GM12878 (cell line): Measurements from ENCODE around the gene BNC2. TPM values are rescaled to one million over a fixed set of nuclear protein-coding genes. Genes with fewer than 3 reads are reported as not detected.

Source experiments
- ATAC-seq: fragments of 200-7000 bp; cut with Tn5 transposase; 3 replicates; pipeline ENCODE4 v1.9.1; 2020; ENCODE audit warnings: mild to moderate bottlenecking, moderate library complexity
- BruUV-seq: library from RNA; stranded (reverse); fragments of 400-500 nt; replicated peaks from 2 replicates; lab custom pipeline; 2021; lab: Mats Ljungman, UMichigan
- CTCF ChIA-PET: fragments of 300-600 bp; sonication (Branson Sonifier 250); formaldehyde crosslinking; extraction: SDS; loops from one replicate; lab custom pipeline; 2021; ENCODE audit warnings: inconsistent platforms; lab: Yijun Ruan, JAX
- POLR2A ChIA-PET: fragments of 350-600 bp; formaldehyde crosslinking; extraction: SDS; loops from one replicate; lab custom pipeline; 2021; ENCODE audit warnings: inconsistent platforms; lab: Charles Lee
- RAD21 ChIA-PET: fragments of 300-600 bp; sonication (Branson Sonifier 250); formaldehyde crosslinking; loops from one replicate; lab custom pipeline; 2023; ENCODE audit warnings: antibody characterized with exemption; ENCODE audit not compliant: unreplicated experiment; lab: Charles Lee
- SMC1A ChIA-PET: fragments of 300-600 bp; sonication (Branson Sonifier 250); formaldehyde crosslinking; loops from one replicate; lab custom pipeline; 2023; ENCODE audit not compliant: unreplicated experiment, uncharacterized antibody; lab: Charles Lee
- DNase-seq: peaks from one replicate; pipeline ENCODE4 v3.0.0-alpha.2; 2011; ENCODE audit warnings: low read depth, low spot score
- FAIRE-seq: peaks from 3 replicates; lab custom pipeline; 2011; peaks lifted over from hg19 to GRCh38; lab: Jason Lieb, UNC
- H2AFZ ChIP-seq: 2 replicates; pipeline ENCODE4 v1.6.0; 2011; ENCODE audit warnings: low read depth, low read length, control low read depth; ENCODE audit not compliant: control insufficient read depth
- H3K27ac ChIP-seq: 2 replicates; pipeline ENCODE4 v1.5.1; 2011; ENCODE audit warnings: control low read depth; ENCODE audit not compliant: control insufficient read depth, insufficient read depth
- H3K27me3 ChIP-seq, 2 experiments: replicated peaks in 1 of 2; 2 replicates each; pipeline versions ENCODE4 v1.6.0 to v1.6.1; 2011; ENCODE audit warnings: low read length in 1 of 2; ENCODE audit not compliant: control insufficient read depth in 2 of 2, insufficient read depth in 2 of 2
- H3K36me3 ChIP-seq, 2 experiments: 2 replicates each; pipeline ENCODE4 v1.5.1; 2011; ENCODE audit warnings: low read length in 1 of 2; ENCODE audit not compliant: control insufficient read depth in 2 of 2, insufficient read depth in 2 of 2
- H3K4me1 ChIP-seq: 2 replicates; pipeline ENCODE4 v1.6.1; 2011; ENCODE audit warnings: mild to moderate bottlenecking, low read length, moderate library complexity, mixed read lengths; ENCODE audit not compliant: control insufficient read depth, insufficient read depth
- H3K4me2 ChIP-seq: 2 replicates; pipeline ENCODE4 v1.6.0; 2011; ENCODE audit warnings: control low read depth; ENCODE audit not compliant: control insufficient read depth, insufficient read depth
- H3K4me3 ChIP-seq: fragments of 200-600 bp; sonication (generic); 2 replicates; pipeline ENCODE4 v1.5.1; 2016
- H3K79me2 ChIP-seq: 2 replicates; pipeline ENCODE4 v1.6.0; 2011; ENCODE audit warnings: low read length; ENCODE audit not compliant: control insufficient read depth, insufficient read depth
- H3K9ac ChIP-seq: 2 replicates; pipeline ENCODE4 v1.8.0; 2011; ENCODE audit warnings: low read length, control low read depth, mixed read lengths; ENCODE audit not compliant: control insufficient read depth, insufficient read depth
- H3K9me3 ChIP-seq: replicated peaks from 3 replicates; pipeline ENCODE4 v1.5.1; 2011; ENCODE audit warnings: mild to moderate bottlenecking, low read length; ENCODE audit not compliant: control insufficient read depth, insufficient read depth
- H4K20me1 ChIP-seq: 2 replicates; pipeline ENCODE4 v1.6.0; 2011; ENCODE audit not compliant: control insufficient read depth, insufficient read depth
- FOXM1 ChIP-seq: IDR thresholded peaks from 2 replicates; pipeline ENCODE4 v1.6.1; 2012; ENCODE audit warnings: low read depth, mild to moderate bottlenecking, inconsistent platforms, low read length, moderate library complexity
- IKZF1 ChIP-seq: fragments of 450-650 bp; conservative IDR thresholded peaks from 2 replicates; pipeline ENCODE4 v1.6.1; 2017; ENCODE audit warnings: antibody characterized with exemption, mild to moderate bottlenecking
- SREBF2 ChIP-seq: IDR thresholded peaks from 2 replicates; pipeline ENCODE4 v1.6.1; 2012; ENCODE audit warnings: mild to moderate bottlenecking, low read length
- STAT3 ChIP-seq: IDR thresholded peaks from 2 replicates; pipeline ENCODE4 v1.6.1; 2011; ENCODE audit warnings: low read depth, low read length, improper control_type of control experiment
- TBL1XR1 ChIP-seq: IDR thresholded peaks from 2 replicates; pipeline ENCODE4 v1.6.1; 2012; ENCODE audit warnings: low read depth, low read length, improper control_type of control experiment
- TCF7 ChIP-seq: IDR thresholded peaks from 2 replicates; pipeline ENCODE4 v1.6.1; 2014; ENCODE audit warnings: antibody characterized with exemption, borderline replicate concordance
- ZNF24 ChIP-seq: fragments of 450-650 bp; IDR thresholded peaks from 2 replicates; pipeline ENCODE4 v1.6.1; 2017; ENCODE audit warnings: antibody characterized with exemption, mild to moderate bottlenecking
- WGBS: methylation state at CpG from one replicate; pipeline ENCODE4 v1.1.6; 2016; ENCODE audit warnings: low lambda C conversion rate; ENCODE audit not compliant: insufficient replicate concordance, insufficient coverage; ENCODE audit errors: missing lambda C conversion rate; 5-methylcytosine and 5-hydroxymethylcytosine counted together
- in situ Hi-C: fragments of 300-500 bp; cut with MboI; formaldehyde crosslinking; loops from 9 replicates; pipeline ENCODE4 v1.14.3; 2018; ENCODE audit warnings: mixed read lengths
- intact Hi-C: fragments of 100-400 bp; cut with micrococcal nuclease; formaldehyde crosslinking; loops from one replicate; pipeline ENCODE4 v1.14.2; 2022; ENCODE audit not compliant: unreplicated experiment
- polyA plus RNA-seq, 11 experiments: library from polyadenylated mRNA; depleted of rRNA in 4 of 11; unstranded in 6 of 11; stranded (reverse) in 5 of 11; fragments of >200 nt; fragmentation: Nextera tagmentation in 4 of 11; fragmentation: Illumina TruSeq in 1 of 11; extraction: Ambion mirVana in 4 of 11; extraction: Trizol in 1 of 11; gene quantifications; 1 replicate in 1 of 11; 2 replicates in 10 of 11; pipeline versions ENCODE4 v1.2.1 to v1.2.3, GENCODE V29; 2011 to 2016; ENCODE audit warnings: inconsistent platforms in 2 of 11, missing spikeins in 2 of 11, low read depth in 1 of 11
- total RNA-seq, 4 experiments: library from RNA; depleted of rRNA in 3 of 4; stranded (reverse); fragments of >200 nt in 3 of 4; fragmentation: Illumina TruSeq in 1 of 4; extraction: Trizol in 1 of 4; gene quantifications; 2 replicates each; pipeline versions ENCODE4 v1.2.1 to v1.2.3, GENCODE V29; 2013 to 2021
- TF ChIP-seq, protein P1 (sequence below): fragments of 450-650 bp; IDR thresholded peaks from 2 replicates; pipeline ENCODE4 v1.6.1; 2017; ENCODE audit warnings: antibody characterized with exemption, mild to moderate bottlenecking, moderate library complexity
- TF ChIP-seq, protein P2 (sequence below): fragments of 450-650 bp; IDR thresholded peaks from 2 replicates; pipeline ENCODE4 v1.6.1; 2017; ENCODE audit warnings: borderline replicate concordance
- TF ChIP-seq, protein P3 (sequence below): IDR thresholded peaks from 2 replicates; pipeline ENCODE4 v1.6.1; 2011; ENCODE audit warnings: low read depth, low read length, improper control_type of control experiment, borderline replicate concordance
- TF ChIP-seq, protein P4 (sequence below): IDR thresholded peaks from 2 replicates; pipeline ENCODE4 v1.6.1; 2012; ENCODE audit warnings: low read depth, low read length, improper control_type of control experiment
- TF ChIP-seq, protein P5 (sequence below): fragments of 450-650 bp; formaldehyde crosslinking; IDR thresholded peaks from 2 replicates; pipeline ENCODE4 v1.4.0; 2020; ENCODE audit warnings: mild to moderate bottlenecking, moderate library complexity

The BNC2 gene
- total and polyA plus RNA-seq, 10 of the 15 experiments (the other 5 are each of a cell fraction or from before 2014, with no cell fraction given): 0.05 to 14.5 (median 0.26) TPM

DNA sequence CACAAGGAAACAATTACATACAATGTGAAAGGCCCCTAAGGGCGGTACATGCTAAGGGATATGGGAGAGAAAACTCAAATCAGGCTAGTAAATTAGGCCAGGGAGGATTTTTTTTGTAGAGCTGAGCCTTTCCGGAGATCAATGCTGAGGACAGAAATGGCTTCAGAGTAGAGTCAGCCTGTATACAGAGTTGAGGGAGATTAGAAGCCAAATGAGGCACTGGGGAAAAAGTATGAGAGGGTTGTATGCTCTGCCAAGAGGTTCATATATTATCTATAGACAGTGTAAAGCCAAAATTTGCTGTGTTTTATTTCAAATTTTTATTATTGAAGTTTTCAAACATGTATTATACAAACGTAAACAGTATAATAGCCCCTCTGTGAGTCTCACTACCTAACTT is 103.1 kb downstream of the BNC2 start:
- intact Hi-C loops (no loop called here), in situ Hi-C loops (no loop called here)
- ChIA-PET CTCF (interaction anchor here (0.6 kb wide), 1 partner anchor 1682 kb away, joined by 3 read pairs; no protein-coding TSS in a partner anchor), POLR2A (no interaction called here), SMC1A (no interaction called here), RAD21 (no interaction called here)
- Histone ChIP-seq H3K27ac (no peak overlapping the region), H2AFZ (no peak overlapping the region), H3K36me3 (no peaks in the 10 kb centered on the region), H3K9ac (no peak overlapping the region), H4K20me1 (no peaks in the 10 kb centered on the region), H3K4me2 (no peak overlapping the region), H3K9me3 (no peaks in the 10 kb centered on the region), H3K27me3 (no peaks in the 10 kb centered on the region), H3K4me3 (no peak overlapping the region), H3K4me1 (no peaks in the 10 kb centered on the region), H3K79me2 (no peaks in the 10 kb centered on the region)
- DNase-seq (no peak), FAIRE-seq (no peak), ATAC-seq (no peak)
- WGBS: 27% methylated on average over 3 of the region's 3 CpGs
- TF ChIP-seq FOXM1: no peak
- TF ChIP-seq TCF7: no peak
- TF ChIP-seq, protein P1, sequence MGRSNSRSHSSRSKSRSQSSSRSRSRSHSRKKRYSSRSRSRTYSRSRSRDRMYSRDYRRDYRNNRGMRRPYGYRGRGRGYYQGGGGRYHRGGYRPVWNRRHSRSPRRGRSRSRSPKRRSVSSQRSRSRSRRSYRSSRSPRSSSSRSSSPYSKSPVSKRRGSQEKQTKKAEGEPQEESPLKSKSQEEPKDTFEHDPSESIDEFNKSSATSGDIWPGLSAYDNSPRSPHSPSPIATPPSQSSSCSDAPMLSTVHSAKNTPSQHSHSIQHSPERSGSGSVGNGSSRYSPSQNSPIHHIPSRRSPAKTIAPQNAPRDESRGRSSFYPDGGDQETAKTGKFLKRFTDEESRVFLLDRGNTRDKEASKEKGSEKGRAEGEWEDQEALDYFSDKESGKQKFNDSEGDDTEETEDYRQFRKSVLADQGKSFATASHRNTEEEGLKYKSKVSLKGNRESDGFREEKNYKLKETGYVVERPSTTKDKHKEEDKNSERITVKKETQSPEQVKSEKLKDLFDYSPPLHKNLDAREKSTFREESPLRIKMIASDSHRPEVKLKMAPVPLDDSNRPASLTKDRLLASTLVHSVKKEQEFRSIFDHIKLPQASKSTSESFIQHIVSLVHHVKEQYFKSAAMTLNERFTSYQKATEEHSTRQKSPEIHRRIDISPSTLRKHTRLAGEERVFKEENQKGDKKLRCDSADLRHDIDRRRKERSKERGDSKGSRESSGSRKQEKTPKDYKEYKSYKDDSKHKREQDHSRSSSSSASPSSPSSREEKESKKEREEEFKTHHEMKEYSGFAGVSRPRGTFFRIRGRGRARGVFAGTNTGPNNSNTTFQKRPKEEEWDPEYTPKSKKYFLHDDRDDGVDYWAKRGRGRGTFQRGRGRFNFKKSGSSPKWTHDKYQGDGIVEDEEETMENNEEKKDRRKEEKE: no peak
- TF ChIP-seq, protein P2, sequence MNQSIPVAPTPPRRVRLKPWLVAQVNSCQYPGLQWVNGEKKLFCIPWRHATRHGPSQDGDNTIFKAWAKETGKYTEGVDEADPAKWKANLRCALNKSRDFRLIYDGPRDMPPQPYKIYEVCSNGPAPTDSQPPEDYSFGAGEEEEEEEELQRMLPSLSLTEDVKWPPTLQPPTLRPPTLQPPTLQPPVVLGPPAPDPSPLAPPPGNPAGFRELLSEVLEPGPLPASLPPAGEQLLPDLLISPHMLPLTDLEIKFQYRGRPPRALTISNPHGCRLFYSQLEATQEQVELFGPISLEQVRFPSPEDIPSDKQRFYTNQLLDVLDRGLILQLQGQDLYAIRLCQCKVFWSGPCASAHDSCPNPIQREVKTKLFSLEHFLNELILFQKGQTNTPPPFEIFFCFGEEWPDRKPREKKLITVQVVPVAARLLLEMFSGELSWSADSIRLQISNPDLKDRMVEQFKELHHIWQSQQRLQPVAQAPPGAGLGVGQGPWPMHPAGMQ: no peak
- no peak for TF ChIP-seq SREBF2
- no peak for TF ChIP-seq TBL1XR1
- TF ChIP-seq, protein P3, sequence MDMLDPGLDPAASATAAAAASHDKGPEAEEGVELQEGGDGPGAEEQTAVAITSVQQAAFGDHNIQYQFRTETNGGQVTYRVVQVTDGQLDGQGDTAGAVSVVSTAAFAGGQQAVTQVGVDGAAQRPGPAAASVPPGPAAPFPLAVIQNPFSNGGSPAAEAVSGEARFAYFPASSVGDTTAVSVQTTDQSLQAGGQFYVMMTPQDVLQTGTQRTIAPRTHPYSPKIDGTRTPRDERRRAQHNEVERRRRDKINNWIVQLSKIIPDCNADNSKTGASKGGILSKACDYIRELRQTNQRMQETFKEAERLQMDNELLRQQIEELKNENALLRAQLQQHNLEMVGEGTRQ: no peak
- TF ChIP-seq, protein P4, sequence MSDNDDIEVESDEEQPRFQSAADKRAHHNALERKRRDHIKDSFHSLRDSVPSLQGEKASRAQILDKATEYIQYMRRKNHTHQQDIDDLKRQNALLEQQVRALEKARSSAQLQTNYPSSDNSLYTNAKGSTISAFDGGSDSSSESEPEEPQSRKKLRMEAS: no peak
- no peak for TF ChIP-seq IKZF1
- TF ChIP-seq, protein P5, sequence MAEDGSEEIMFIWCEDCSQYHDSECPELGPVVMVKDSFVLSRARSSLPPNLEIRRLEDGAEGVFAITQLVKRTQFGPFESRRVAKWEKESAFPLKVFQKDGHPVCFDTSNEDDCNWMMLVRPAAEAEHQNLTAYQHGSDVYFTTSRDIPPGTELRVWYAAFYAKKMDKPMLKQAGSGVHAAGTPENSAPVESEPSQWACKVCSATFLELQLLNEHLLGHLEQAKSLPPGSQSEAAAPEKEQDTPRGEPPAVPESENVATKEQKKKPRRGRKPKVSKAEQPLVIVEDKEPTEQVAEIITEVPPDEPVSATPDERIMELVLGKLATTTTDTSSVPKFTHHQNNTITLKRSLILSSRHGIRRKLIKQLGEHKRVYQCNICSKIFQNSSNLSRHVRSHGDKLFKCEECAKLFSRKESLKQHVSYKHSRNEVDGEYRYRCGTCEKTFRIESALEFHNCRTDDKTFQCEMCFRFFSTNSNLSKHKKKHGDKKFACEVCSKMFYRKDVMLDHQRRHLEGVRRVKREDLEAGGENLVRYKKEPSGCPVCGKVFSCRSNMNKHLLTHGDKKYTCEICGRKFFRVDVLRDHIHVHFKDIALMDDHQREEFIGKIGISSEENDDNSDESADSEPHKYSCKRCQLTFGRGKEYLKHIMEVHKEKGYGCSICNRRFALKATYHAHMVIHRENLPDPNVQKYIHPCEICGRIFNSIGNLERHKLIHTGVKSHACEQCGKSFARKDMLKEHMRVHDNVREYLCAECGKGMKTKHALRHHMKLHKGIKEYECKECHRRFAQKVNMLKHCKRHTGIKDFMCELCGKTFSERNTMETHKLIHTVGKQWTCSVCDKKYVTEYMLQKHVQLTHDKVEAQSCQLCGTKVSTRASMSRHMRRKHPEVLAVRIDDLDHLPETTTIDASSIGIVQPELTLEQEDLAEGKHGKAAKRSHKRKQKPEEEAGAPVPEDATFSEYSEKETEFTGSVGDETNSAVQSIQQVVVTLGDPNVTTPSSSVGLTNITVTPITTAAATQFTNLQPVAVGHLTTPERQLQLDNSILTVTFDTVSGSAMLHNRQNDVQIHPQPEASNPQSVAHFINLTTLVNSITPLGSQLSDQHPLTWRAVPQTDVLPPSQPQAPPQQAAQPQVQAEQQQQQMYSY (CRISPR knock-in tag): no peak
- TF ChIP-seq STAT3: no peak
- no peak for TF ChIP-seq ZNF24
- BruUV-seq: no TSS peak
